Panc1 (cell line): ENCODE results near the gene SRSF4. TPM values are rescaled to one million over a fixed set of nuclear protein-coding genes. Genes with fewer than 3 reads are reported as not detected.

Source experiments
- ATAC-seq: fragments of 200-7000 bp; cut with Tn5 transposase; 2 replicates; pipeline ENCODE4 v1.9.1; 2020; ENCODE audit warnings: mild to moderate bottlenecking, moderate library complexity
- BruUV-seq: library from RNA; stranded (reverse); fragments of 400-500 nt; replicated peaks from 2 replicates; lab custom pipeline; 2021; lab: Mats Ljungman, UMichigan
- CTCF ChIA-PET: fragments of 300-600 bp; sonication (Branson Sonifier 250); formaldehyde crosslinking; loops from one replicate; lab custom pipeline; 2022; ENCODE audit warnings: antibody characterized with exemption; lab: Charles Lee
- POLR2A ChIA-PET: fragments of 300-600 bp; sonication (Branson Sonifier 250); formaldehyde crosslinking; loops from one replicate; lab custom pipeline; 2022; ENCODE audit warnings: antibody characterized with exemption; lab: Charles Lee
- DNase-seq: peaks from one replicate; pipeline ENCODE4 v3.0.0-alpha.2; 2010; ENCODE audit warnings: low read depth, low spot score
- H3K27ac ChIP-seq: 2 replicates; pipeline ENCODE4 v1.5.1; 2011; ENCODE audit warnings: mild to moderate bottlenecking, low read length, inconsistent platforms
- H3K27me3 ChIP-seq: fragments of 200-500 bp; sonication (Bioruptor generic); 2 replicates; pipeline ENCODE4 v1.6.0; 2014; ENCODE audit warnings: low read length, inconsistent platforms; ENCODE audit not compliant: control insufficient read depth, insufficient read depth
- H3K36me3 ChIP-seq: fragments of 200-500 bp; sonication (Bioruptor generic); 2 replicates; pipeline ENCODE4 v1.5.1; 2014; ENCODE audit warnings: inconsistent platforms, mild to moderate bottlenecking, low read length, moderate library complexity; ENCODE audit not compliant: control insufficient read depth, insufficient read depth
- H3K4me1 ChIP-seq: 2 replicates; pipeline ENCODE4 v1.5.1; 2011; ENCODE audit warnings: inconsistent platforms, mild to moderate bottlenecking, low read length, moderate library complexity; ENCODE audit not compliant: control insufficient read depth, insufficient read depth
- H3K4me3 ChIP-seq, 2 experiments: 2 replicates each; pipeline ENCODE4 v1.5.1; 2011 to 2012; ENCODE audit warnings: low read depth in 2 of 2, low read length in 2 of 2, mild to moderate bottlenecking in 2 of 2, inconsistent platforms in 1 of 2, moderate library complexity in 1 of 2
- H3K9me3 ChIP-seq: fragments of 200-500 bp; sonication (Bioruptor generic); 2 replicates; pipeline ENCODE4 v1.5.1; 2014; ENCODE audit warnings: low read depth, mild to moderate bottlenecking, inconsistent platforms, low read length, moderate library complexity; ENCODE audit not compliant: control insufficient read depth, insufficient read depth
- POLR2AphosphoS5 ChIP-seq: IDR thresholded peaks from 2 replicates; pipeline ENCODE4 v1.6.1; 2012; ENCODE audit warnings: mild to moderate bottlenecking, low read depth, low read length, moderate library complexity
- SIN3A ChIP-seq: IDR thresholded peaks from 2 replicates; pipeline ENCODE4 v1.6.1; 2012; ENCODE audit warnings: low read depth, mild to moderate bottlenecking, low read length, moderate library complexity, borderline replicate concordance; ENCODE audit not compliant: insufficient read depth
- TCF7L2 ChIP-seq: IDR thresholded peaks from 2 replicates; pipeline ENCODE4 v1.6.1; 2011; ENCODE audit warnings: mild to moderate bottlenecking, low read depth, low read length, inconsistent platforms
- in situ Hi-C: cut with HindIII; loops from 2 replicates; pipeline ENCODE4 v1.10.0; 2016; ENCODE audit warnings: low sequenced_read_pairs, low pct_unique_long_range_greater_than_20kb
- intact Hi-C: fragments of 100-400 bp; cut with micrococcal nuclease; formaldehyde crosslinking; loops from one replicate; pipeline ENCODE4 v1.10.0; 2022; ENCODE audit not compliant: unreplicated experiment
- total RNA-seq: library from RNA; stranded (reverse); gene quantifications from one replicate; pipeline ENCODE4 v1.2.1, GENCODE V29; 2021; ENCODE audit not compliant: unreplicated experiment
- TF ChIP-seq, protein P1 (sequence below), 2 experiments: IDR thresholded peaks; 2 replicates each; pipeline ENCODE4 v1.6.1; 2011 to 2012; ENCODE audit warnings: low read depth in 2 of 2, control low read depth in 1 of 2, low read length in 1 of 2, mild to moderate bottlenecking in 1 of 2, moderate library complexity in 1 of 2; ENCODE audit not compliant: insufficient read depth in 1 of 2
- TF ChIP-seq, protein P2 (sequence below): fragments of 450-650 bp; IDR thresholded peaks from 2 replicates; pipeline ENCODE4 v1.5.1; 2017; ENCODE audit warnings: mild to moderate bottlenecking

SRSF4 gene
- total RNA-seq, 1 experiment from 2014 or later: 77.5 TPM

DNA sequence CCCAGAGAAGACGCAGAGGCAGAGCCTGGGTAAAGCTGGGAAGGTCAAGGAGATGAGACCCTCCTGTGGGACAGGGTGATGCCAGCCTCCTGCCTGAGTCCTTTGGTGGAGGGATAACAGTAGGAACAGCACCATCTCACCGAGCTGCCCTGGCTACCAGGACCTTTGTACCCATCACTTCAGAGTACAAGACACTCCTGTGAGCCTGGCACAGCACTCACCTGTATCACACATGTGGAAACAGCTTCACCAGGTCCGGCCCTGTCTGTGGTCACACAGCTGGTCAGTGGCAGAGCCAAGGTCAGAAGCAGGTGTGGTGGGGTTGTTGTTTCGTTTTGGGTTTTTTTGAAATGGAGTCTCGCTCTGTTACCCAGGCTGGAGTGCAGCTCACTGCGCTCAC lies 53.0 kb downstream of the SRSF4 start:
- no peak for TF ChIP-seq POLR2AphosphoS5
- TF ChIP-seq, protein P1, sequence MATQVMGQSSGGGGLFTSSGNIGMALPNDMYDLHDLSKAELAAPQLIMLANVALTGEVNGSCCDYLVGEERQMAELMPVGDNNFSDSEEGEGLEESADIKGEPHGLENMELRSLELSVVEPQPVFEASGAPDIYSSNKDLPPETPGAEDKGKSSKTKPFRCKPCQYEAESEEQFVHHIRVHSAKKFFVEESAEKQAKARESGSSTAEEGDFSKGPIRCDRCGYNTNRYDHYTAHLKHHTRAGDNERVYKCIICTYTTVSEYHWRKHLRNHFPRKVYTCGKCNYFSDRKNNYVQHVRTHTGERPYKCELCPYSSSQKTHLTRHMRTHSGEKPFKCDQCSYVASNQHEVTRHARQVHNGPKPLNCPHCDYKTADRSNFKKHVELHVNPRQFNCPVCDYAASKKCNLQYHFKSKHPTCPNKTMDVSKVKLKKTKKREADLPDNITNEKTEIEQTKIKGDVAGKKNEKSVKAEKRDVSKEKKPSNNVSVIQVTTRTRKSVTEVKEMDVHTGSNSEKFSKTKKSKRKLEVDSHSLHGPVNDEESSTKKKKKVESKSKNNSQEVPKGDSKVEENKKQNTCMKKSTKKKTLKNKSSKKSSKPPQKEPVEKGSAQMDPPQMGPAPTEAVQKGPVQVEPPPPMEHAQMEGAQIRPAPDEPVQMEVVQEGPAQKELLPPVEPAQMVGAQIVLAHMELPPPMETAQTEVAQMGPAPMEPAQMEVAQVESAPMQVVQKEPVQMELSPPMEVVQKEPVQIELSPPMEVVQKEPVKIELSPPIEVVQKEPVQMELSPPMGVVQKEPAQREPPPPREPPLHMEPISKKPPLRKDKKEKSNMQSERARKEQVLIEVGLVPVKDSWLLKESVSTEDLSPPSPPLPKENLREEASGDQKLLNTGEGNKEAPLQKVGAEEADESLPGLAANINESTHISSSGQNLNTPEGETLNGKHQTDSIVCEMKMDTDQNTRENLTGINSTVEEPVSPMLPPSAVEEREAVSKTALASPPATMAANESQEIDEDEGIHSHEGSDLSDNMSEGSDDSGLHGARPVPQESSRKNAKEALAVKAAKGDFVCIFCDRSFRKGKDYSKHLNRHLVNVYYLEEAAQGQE (IDR thresholded peaks at IDR 0.05; ENCODE audit: insufficient read depth in 1 of 2, low read depth in 2 of 2, low read length in 1 of 2): no peak
- TF ChIP-seq, protein P2, sequence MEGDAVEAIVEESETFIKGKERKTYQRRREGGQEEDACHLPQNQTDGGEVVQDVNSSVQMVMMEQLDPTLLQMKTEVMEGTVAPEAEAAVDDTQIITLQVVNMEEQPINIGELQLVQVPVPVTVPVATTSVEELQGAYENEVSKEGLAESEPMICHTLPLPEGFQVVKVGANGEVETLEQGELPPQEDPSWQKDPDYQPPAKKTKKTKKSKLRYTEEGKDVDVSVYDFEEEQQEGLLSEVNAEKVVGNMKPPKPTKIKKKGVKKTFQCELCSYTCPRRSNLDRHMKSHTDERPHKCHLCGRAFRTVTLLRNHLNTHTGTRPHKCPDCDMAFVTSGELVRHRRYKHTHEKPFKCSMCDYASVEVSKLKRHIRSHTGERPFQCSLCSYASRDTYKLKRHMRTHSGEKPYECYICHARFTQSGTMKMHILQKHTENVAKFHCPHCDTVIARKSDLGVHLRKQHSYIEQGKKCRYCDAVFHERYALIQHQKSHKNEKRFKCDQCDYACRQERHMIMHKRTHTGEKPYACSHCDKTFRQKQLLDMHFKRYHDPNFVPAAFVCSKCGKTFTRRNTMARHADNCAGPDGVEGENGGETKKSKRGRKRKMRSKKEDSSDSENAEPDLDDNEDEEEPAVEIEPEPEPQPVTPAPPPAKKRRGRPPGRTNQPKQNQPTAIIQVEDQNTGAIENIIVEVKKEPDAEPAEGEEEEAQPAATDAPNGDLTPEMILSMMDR: no peak
- TF ChIP-seq TCF7L2: no peak
- TF ChIP-seq SIN3A: no peak
- Histone ChIP-seq H3K27me3 (no peaks in the 10 kb centered on the region), H3K9me3 (no peaks in the 10 kb centered on the region), H3K4me3 (no peak overlapping the region), H3K27ac (no peak overlapping the region), H3K36me3 (no peaks in the 10 kb centered on the region), H3K4me1 (0 out of 2 replicates have a peak, but pooled peaks cover 2% of the 10 kb centered on the region)
- intact Hi-C loops: no loop called here
- BruUV-seq: no TSS peak
- no peak for DNase-seq
- POLR2A ChIA-PET: interaction anchor here (0.6 kb wide), 1 partner anchor 21 kb away, joined by 17 read pairs; no protein-coding TSS in a partner anchor
- ATAC-seq: no peak
- in situ Hi-C loops: no loop called here
- CTCF ChIA-PET: interaction anchor here (0.7 kb wide), 1 partner anchor 147 kb away, joined by 3 read pairs; no protein-coding TSS in a partner anchor

DNA sequence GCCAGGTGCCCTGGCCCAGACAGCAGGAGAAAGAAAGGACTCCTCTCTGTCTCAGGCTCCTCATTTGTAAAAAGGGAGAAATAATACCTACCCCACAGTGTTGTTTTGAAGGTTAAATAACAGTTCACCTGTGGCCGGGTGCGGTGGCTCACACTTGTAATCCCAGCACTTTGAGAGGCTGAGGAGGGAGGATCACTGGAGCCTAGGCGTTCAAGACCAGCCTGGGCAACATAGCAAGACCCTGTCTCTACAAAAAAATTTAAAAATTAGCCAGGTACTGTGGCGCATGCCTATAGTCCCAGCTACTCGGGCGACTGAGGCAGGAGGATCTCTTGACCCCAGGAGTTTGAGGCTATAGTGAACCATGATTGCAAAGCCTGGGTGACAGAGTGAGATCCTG lies 55.5 kb downstream of the SRSF4 start:
- DNase-seq: no peak
- Histone ChIP-seq H3K9me3 (no peaks in the 10 kb centered on the region), H3K36me3 (no peaks in the 10 kb centered on the region; the same call in 1 of the 2 replicates), H3K27ac (no peak overlapping the region), H3K27me3 (no peaks in the 10 kb centered on the region; the same call in 1 of the 2 replicates), H3K4me3 (no peak overlapping the region), H3K4me1 (no peaks in the 10 kb centered on the region; the same call in 1 of the 2 replicates)
- CTCF ChIA-PET: no interaction called here
- ATAC-seq: no peak
- TF ChIP-seq, protein P2: no peak
- no peak for TF ChIP-seq SIN3A
- TF ChIP-seq POLR2AphosphoS5: no peak
- TF ChIP-seq, protein P1 (IDR thresholded peaks at IDR 0.05; ENCODE audit: insufficient read depth in 1 of 2, low read depth in 2 of 2, low read length in 1 of 2): no peak
- TF ChIP-seq TCF7L2: no peak
- POLR2A ChIA-PET: no interaction called here
- BruUV-seq: no TSS peak
- in situ Hi-C loops: no loop called here
- intact Hi-C loops: no loop called here
